ENCODE measurements around the gene TRHDE.

- TF ChIP-seq CTCF (IDR thresholded peaks at IDR 0.05 in 2 of 3, conservative IDR thresholded peaks at IDR 0.05 in 1 of 3; ENCODE audit: insufficient read depth in 2 of 3, low read depth in 1 of 3, low read length in 3 of 3) (peak in 1 of 3 experiments; percentile 25; a peak in 2 of 6 replicates), MLX (CRISPR knock-in tag; conservative IDR thresholded peaks at IDR 0.05) (no peak)
Measured at GRCh38 chr12:72264548-72265175, 7.5 kb upstream of the TRHDE start.
